ENCODE data around the gene PPP6R3.
A peak's percentile ranks its signal among the peaks of the same experiment; 100 is the strongest.

PPP6R3 gene, protein sequence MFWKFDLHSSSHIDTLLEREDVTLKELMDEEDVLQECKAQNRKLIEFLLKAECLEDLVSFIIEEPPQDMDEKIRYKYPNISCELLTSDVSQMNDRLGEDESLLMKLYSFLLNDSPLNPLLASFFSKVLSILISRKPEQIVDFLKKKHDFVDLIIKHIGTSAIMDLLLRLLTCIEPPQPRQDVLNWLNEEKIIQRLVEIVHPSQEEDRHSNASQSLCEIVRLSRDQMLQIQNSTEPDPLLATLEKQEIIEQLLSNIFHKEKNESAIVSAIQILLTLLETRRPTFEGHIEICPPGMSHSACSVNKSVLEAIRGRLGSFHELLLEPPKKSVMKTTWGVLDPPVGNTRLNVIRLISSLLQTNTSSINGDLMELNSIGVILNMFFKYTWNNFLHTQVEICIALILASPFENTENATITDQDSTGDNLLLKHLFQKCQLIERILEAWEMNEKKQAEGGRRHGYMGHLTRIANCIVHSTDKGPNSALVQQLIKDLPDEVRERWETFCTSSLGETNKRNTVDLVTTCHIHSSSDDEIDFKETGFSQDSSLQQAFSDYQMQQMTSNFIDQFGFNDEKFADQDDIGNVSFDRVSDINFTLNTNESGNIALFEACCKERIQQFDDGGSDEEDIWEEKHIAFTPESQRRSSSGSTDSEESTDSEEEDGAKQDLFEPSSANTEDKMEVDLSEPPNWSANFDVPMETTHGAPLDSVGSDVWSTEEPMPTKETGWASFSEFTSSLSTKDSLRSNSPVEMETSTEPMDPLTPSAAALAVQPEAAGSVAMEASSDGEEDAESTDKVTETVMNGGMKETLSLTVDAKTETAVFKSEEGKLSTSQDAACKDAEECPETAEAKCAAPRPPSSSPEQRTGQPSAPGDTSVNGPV

GRCh38 chr11:68460741-68461574 lies at the start of gene PPP6R3:
PPP6R3 (plus strand) TSS chr11:68460752; CDS start chr11:68537665, 76,913 bp downstream.
- peak; percentile 58 for DNase-seq (ENCODE audit: low spot score)

- no peak for DNase-seq (ENCODE audit: low spot score)
These were observed 49.0 kb upstream of the PPP6R3 start for GRCh38 chr11:68411501-68411991.

GRCh38 chr11:68412593-68413475 lies 47.7 kb upstream of the PPP6R3 start:
- DNase-seq (ENCODE audit: low spot score): peak; percentile 91

GRCh38 chr11:68413591-68413999 lies 47.0 kb upstream of the PPP6R3 start:
- DNase-seq (ENCODE audit: low spot score): no peak

GRCh38 chr11:68414496-68415221 lies 45.9 kb upstream of the PPP6R3 start:
- no peak for DNase-seq (ENCODE audit: low spot score)

DNA sequence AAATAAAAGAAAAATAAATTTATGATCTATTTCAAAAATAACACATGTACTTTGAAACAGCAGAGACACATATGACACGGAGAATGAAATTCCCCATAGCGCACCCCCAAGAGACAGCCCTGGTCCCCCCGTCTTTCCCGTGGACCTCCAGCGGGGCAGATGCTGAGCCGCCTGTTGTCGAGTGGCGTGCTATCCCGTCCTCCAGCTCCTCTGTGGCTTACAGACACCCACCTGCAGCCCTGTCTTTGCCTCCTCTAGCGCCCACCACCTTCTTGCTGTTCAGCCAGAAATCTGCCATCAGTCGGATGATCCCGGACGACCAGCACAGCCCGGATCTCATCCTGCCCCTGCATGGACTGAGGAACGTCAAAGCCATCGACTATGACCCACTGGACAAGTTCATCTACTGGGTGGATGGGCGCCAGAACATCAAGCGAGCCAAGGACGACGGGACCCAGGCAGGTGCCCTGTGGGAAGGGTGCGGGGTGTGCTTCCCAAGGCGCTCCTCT lies 44.4 kb upstream of the PPP6R3 start:
- no peak for DNase-seq (ENCODE audit: low spot score)

- DNase-seq (ENCODE audit: low spot score): no peak
These were observed 41.9 kb upstream of the PPP6R3 start for GRCh38 chr11:68418648-68419047.

GRCh38 chr11:68420171-68420570 lies 40.4 kb upstream of the PPP6R3 start:
- no peak for DNase-seq (ENCODE audit: low spot score)

- DNase-seq (ENCODE audit: low spot score): no peak
These were observed 37.1 kb upstream of the PPP6R3 start for GRCh38 chr11:68423481-68423880.

- DNase-seq (ENCODE audit: low spot score): no peak
These were observed 36.4 kb upstream of the PPP6R3 start for GRCh38 chr11:68424101-68424632.

- DNase-seq (ENCODE audit: low spot score): no peak
These were observed 35.3 kb upstream of the PPP6R3 start for GRCh38 chr11:68424981-68425865.

DNA sequence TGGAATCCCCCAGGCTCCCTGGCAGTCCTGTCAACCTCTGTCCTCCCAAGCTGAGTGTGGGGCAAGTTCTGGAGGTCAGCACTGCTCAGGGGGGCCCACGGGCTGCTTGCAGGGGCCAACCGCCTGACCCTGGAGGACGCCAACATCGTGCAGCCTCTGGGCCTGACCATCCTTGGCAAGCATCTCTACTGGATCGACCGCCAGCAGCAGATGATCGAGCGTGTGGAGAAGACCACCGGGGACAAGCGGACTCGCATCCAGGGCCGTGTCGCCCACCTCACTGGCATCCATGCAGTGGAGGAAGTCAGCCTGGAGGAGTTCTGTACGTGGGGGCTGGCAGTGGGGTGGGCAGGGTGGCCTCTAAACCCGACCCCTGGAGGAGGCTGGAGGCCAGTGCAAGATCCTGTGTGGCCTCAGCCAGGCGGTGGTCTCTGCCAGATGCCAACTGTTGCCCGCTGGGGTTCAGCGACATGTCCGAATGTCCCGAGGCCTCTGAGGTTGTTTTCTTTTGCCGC lies 34.6 kb upstream of the PPP6R3 start:
- no peak for DNase-seq (ENCODE audit: low spot score)

DNA sequence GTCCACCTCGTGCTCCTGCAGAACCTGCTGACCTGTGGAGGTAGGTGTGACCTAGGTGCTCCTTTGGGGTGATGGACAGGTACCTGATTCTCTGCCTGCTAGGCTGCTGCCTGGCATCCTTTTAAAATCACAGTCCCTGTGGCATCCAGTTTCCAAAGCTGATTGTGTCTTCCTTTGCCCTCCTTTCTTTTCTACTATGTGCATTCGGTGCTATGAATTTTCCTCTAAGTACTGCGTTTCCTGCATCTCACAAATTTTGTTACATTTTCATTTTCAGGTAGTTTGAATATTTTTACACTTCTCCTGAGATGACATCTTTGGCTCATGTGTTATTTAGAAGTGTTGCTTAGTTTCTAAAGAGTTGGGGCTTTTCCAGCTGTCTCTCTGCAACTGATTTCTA lies 30.9 kb upstream of the PPP6R3 start:
- DNase-seq (ENCODE audit: low spot score): no peak

DNA sequence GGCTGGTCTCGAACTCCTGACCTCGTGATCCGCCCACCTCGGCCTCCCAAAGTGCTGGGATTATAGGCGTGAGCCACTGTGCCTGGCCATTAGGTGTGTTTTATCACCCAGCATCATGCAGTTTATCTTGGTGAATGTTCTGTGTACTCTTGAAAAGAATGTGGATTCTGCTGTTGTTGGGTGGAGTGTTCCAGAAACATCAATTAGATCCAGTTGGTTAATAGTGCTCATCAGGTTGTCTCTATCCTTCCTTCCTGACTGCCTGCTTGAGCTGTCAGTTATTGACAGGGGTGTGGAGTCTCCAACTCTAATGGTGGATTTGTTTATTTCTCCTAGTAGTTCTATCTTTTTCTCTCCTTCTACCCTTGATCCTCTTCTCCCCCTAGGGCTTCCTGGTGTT lies 30.2 kb upstream of the PPP6R3 start:
- no peak for DNase-seq (ENCODE audit: low spot score)

- no peak for DNase-seq (ENCODE audit: low spot score)
These were observed 29.8 kb upstream of the PPP6R3 start for GRCh38 chr11:68430801-68431200.

GRCh38 chr11:68431984-68432645 lies 28.4 kb upstream of the PPP6R3 start:
- no peak for DNase-seq (ENCODE audit: low spot score)

- no peak for DNase-seq (ENCODE audit: low spot score)
These were observed 27.7 kb upstream of the PPP6R3 start for GRCh38 chr11:68432874-68433273.

DNA sequence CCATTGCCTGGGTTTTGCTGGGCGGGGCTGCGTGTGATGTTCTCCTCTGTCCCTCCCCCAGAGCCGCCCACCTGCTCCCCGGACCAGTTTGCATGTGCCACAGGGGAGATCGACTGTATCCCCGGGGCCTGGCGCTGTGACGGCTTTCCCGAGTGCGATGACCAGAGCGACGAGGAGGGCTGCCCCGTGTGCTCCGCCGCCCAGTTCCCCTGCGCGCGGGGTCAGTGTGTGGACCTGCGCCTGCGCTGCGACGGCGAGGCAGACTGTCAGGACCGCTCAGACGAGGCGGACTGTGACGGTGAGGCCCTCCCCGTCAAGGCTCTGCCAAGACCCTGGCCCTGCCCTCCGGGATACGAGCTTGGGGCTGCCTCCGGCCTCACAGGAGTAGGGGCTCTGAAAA lies 27.0 kb upstream of the PPP6R3 start:
- DNase-seq (ENCODE audit: low spot score): no peak

All from AG08395 (cell line).